SU-DHL-6 (cell line): ENCODE data around the gene FBXO48.

Experiments
- H2AFZ ChIP-seq: fragments of 200-600 bp; sonication (generic); 2 replicates; pipeline ENCODE4 v1.6.1; 2014; ENCODE audit warnings: low read depth, mild to moderate bottlenecking, moderate library complexity, mixed read lengths, antibody characterized with exemption, low read length; ENCODE audit not compliant: severe bottlenecking
- H3F3A ChIP-seq: fragments of 200-600 bp; shearing (Covaris generic); 2 replicates; pipeline ENCODE4 v1.6.0; 2016; ENCODE audit warnings: antibody characterized with exemption, mild to moderate bottlenecking; ENCODE audit not compliant: insufficient read depth
- H3K27ac ChIP-seq: fragments of 200-600 bp; sonication (generic); 2 replicates; pipeline ENCODE4 v1.5.1; 2016; ENCODE audit warnings: low read depth, mild to moderate bottlenecking, low read length, moderate library complexity, mixed read lengths
- H3K27me3 ChIP-seq: fragments of 200-600 bp; sonication (generic), shearing (Covaris generic); 2 replicates; pipeline ENCODE4 v1.6.0; 2014; ENCODE audit warnings: mild to moderate bottlenecking, low read length
- H3K36me3 ChIP-seq: fragments of 200-600 bp; sonication (generic); 2 replicates; pipeline ENCODE4 v1.6.1; 2014; ENCODE audit warnings: mild to moderate bottlenecking, low read length, mixed read lengths
- H3K4me2 ChIP-seq: fragments of 300-600, 200-600 bp; shearing (Covaris generic), sonication (generic); 2 replicates; pipeline ENCODE4 v1.6.0; 2014; ENCODE audit warnings: low read length, low read depth, mild to moderate bottlenecking; ENCODE audit not compliant: poor library complexity, severe bottlenecking
- H3K4me3 ChIP-seq: fragments of 200-600 bp; sonication (generic); 2 replicates; pipeline ENCODE4 v1.5.1; 2014; ENCODE audit warnings: antibody characterized with exemption, low read length, mild to moderate bottlenecking, mixed read lengths; ENCODE audit not compliant: insufficient read depth, poor library complexity, severe bottlenecking
- H3K79me2 ChIP-seq: fragments of 200-600 bp; sonication (generic); 2 replicates; pipeline ENCODE4 v1.6.1; 2014; ENCODE audit warnings: mild to moderate bottlenecking, low read length, moderate library complexity; ENCODE audit not compliant: insufficient read depth
- H3K9ac ChIP-seq: fragments of 200-600 bp; sonication (generic); 2 replicates; pipeline ENCODE4 v1.7.0; 2014; ENCODE audit warnings: mild to moderate bottlenecking, low read length
- H3K9me2 ChIP-seq: fragments of 200-600 bp; sonication (generic); replicated peaks from 2 replicates; pipeline ENCODE4 v1.6.1; 2014; ENCODE audit warnings: low read length; ENCODE audit not compliant: insufficient read depth
- H3K9me3 ChIP-seq: fragments of 200-600 bp; sonication (generic); 2 replicates; pipeline ENCODE4 v1.6.1; 2014; ENCODE audit warnings: low read length, mixed read lengths; ENCODE audit not compliant: insufficient read depth
- H4K20me1 ChIP-seq: fragments of 200-600 bp; sonication (generic); 2 replicates; pipeline ENCODE4 v1.6.1; 2014; ENCODE audit warnings: low read depth, mild to moderate bottlenecking, antibody characterized with exemption, low read length, moderate library complexity, mixed read lengths
- EZH2phosphoT487 ChIP-seq: fragments of 200-600 bp; sonication (generic), shearing (Covaris generic); conservative IDR thresholded peaks from 2 replicates; pipeline ENCODE4 v1.6.1; 2018; ENCODE audit warnings: mild to moderate bottlenecking, antibody characterized with exemption, low read length, moderate library complexity, mixed read lengths
- TF ChIP-seq, protein P1 (sequence below): fragments of 200-600 bp; sonication (generic); IDR thresholded peaks from one replicate; pipeline ENCODE4 v1.5.1; 2017; ENCODE audit warnings: antibody characterized with exemption, mild to moderate bottlenecking, low read length, moderate library complexity; ENCODE audit not compliant: insufficient read depth, poor library complexity, severe bottlenecking

Gene FBXO48

DNA sequence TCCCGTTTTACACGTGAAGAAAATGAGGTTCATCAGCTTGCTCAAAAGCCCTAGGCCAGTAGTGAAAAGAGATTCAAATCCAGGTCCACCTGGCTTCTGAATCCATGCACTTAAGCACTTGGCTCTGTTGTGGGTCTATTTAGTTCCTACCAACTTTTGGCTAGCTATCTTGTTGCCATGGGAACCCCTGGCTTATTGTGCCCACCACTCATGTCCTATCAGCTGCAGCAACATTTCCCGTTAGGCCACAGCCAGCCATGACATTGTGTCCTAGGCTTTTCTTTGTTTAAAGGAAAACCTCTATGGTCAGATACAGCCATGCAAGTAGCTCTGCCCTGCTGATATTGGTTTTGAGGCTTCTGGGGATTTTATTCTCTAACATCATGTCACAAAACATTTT is 52.2 kb downstream of the FBXO48 start:
- Histone ChIP-seq H3K4me2 (no peak overlapping the region), H3K9ac (no peak overlapping the region), H3K27me3 (no peaks in the 10 kb centered on the region), H4K20me1 (no peaks in the 10 kb centered on the region), H3K9me3 (no peaks in the 10 kb centered on the region), H3K9me2 (no peaks in the 10 kb centered on the region), H3K36me3 (no peaks in the 10 kb centered on the region), H2AFZ (no peak overlapping the region), H3F3A (peaks cover 11% of the 10 kb centered on the region), H3K27ac (no peak overlapping the region), H3K4me3 (no peak overlapping the region), H3K79me2 (no peaks in the 10 kb centered on the region)
- TF ChIP-seq, protein P1, sequence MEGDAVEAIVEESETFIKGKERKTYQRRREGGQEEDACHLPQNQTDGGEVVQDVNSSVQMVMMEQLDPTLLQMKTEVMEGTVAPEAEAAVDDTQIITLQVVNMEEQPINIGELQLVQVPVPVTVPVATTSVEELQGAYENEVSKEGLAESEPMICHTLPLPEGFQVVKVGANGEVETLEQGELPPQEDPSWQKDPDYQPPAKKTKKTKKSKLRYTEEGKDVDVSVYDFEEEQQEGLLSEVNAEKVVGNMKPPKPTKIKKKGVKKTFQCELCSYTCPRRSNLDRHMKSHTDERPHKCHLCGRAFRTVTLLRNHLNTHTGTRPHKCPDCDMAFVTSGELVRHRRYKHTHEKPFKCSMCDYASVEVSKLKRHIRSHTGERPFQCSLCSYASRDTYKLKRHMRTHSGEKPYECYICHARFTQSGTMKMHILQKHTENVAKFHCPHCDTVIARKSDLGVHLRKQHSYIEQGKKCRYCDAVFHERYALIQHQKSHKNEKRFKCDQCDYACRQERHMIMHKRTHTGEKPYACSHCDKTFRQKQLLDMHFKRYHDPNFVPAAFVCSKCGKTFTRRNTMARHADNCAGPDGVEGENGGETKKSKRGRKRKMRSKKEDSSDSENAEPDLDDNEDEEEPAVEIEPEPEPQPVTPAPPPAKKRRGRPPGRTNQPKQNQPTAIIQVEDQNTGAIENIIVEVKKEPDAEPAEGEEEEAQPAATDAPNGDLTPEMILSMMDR = no peak
- TF ChIP-seq EZH2phosphoT487 = no peak

DNA sequence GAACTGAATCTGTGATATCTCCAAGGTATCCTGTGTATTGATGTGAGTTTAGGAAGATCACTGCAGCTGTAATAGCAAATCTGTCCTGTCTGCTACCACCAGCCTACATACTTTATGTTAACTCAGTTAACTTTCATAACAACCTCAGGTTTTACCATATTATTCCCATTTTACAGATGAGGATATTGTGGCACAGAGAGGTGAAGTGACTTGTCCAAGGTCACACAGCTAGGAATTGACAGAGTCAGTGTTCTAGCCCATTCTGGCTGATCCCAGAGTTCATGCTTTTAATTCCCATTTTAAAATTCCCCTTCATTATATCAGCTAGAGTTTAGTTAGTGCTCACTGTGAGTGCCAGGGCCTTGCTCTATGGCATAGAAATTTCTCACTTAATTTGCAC is 52.6 kb downstream of the FBXO48 start:
- Histone ChIP-seq H3K9ac (no peak overlapping the region), H3K9me2 (no peaks in the 10 kb centered on the region), H3K4me3 (no peak overlapping the region), H3F3A (peaks cover 11% of the 10 kb centered on the region), H2AFZ (no peak overlapping the region), H3K27me3 (no peaks in the 10 kb centered on the region), H3K36me3 (no peaks in the 10 kb centered on the region), H3K27ac (no peak overlapping the region), H3K79me2 (no peaks in the 10 kb centered on the region), H3K9me3 (no peaks in the 10 kb centered on the region), H3K4me2 (no peak overlapping the region), H4K20me1 (no peaks in the 10 kb centered on the region)
- TF ChIP-seq, protein P1 = no peak
- TF ChIP-seq EZH2phosphoT487 = no peak

DNA sequence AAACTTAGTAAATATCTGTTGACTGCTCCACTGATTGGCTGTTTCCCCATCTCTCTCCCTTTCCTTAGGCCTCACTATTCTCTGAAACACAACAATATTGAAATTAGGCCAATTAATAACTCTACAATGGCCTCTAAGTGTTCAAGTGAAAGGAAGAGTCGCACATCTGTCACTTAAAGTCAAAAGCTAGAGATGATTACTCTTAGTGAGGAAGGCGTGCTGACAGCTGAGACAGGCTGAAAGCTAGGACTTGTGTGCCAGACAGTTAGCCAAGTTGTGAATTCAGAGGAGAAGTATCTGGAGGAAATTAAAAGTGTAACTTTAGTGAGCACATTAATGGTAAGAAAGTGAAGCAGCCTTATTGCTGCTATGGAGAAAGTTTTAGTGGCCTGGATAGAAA is 53.6 kb downstream of the FBXO48 start:
- TF ChIP-seq EZH2phosphoT487 = no peak
- TF ChIP-seq, protein P1 = no peak
- H3K4me2 ChIP-seq = no peak overlapping the region

More for the DNA sequence above, 53.6 kb downstream of the FBXO48 start:
- Histone ChIP-seq H3K27me3 (no peaks in the 10 kb centered on the region), H2AFZ (no peak overlapping the region), H4K20me1 (no peaks in the 10 kb centered on the region), H3F3A (peaks cover 11% of the 10 kb centered on the region), H3K79me2 (no peaks in the 10 kb centered on the region), H3K9me2 (no peaks in the 10 kb centered on the region), H3K36me3 (no peaks in the 10 kb centered on the region), H3K9ac (no peak overlapping the region), H3K27ac (no peak overlapping the region), H3K9me3 (no peaks in the 10 kb centered on the region), H3K4me3 (no peak overlapping the region)
